HG02938 (cell line): ENCODE measurements around the gene KAZN.

ENCODE experiments used
- ATAC-seq: cut with Tn5 transposase; IDR thresholded peaks from one replicate; pipeline ENCODE4 v1.9.1; 2021; ENCODE audit warnings: mild to moderate bottlenecking, moderate library complexity; ENCODE audit not compliant: unreplicated experiment

Gene KAZN

GRCh38 chr1:14897997-14898645 is 299.6 kb downstream of the KAZN start:
- no peak for ATAC-seq

- ATAC-seq = no peak
Measured at GRCh38 chr1:14899686-14900085, 301.2 kb downstream of the KAZN start.

- ATAC-seq = no peak
Measured at GRCh38 chr1:14901371-14901954, 303.0 kb downstream of the KAZN start.

GRCh38 chr1:14903922-14904321 is 305.4 kb downstream of the KAZN start:
- ATAC-seq = no peak

- ATAC-seq = no peak
Measured at GRCh38 chr1:14906665-14907064, 308.2 kb downstream of the KAZN start.

GRCh38 chr1:14907416-14907815 is 308.9 kb downstream of the KAZN start:
- ATAC-seq = no peak

GRCh38 chr1:14909273-14909672 is 310.8 kb downstream of the KAZN start:
- ATAC-seq = no peak

- ATAC-seq = no peak
Measured at GRCh38 chr1:14909920-14910460, 311.5 kb downstream of the KAZN start.

GRCh38 chr1:14910984-14911721 is 312.7 kb downstream of the KAZN start:
- no peak for ATAC-seq

GRCh38 chr1:14912839-14913481 is 314.5 kb downstream of the KAZN start:
- no peak for ATAC-seq

- ATAC-seq = no peak
Measured at GRCh38 chr1:14913482-14914177, 315.1 kb downstream of the KAZN start.

GRCh38 chr1:14914351-14914988 is 316.0 kb downstream of the KAZN start:
- no peak for ATAC-seq

- no peak for ATAC-seq
Measured at GRCh38 chr1:14915356-14916054, 317.0 kb downstream of the KAZN start.

- ATAC-seq = no peak
Measured at GRCh38 chr1:14919289-14919688, 320.8 kb downstream of the KAZN start.

GRCh38 chr1:14919751-14920150 is 321.3 kb downstream of the KAZN start:
- no peak for ATAC-seq

GRCh38 chr1:14921057-14921456 is 322.6 kb downstream of the KAZN start:
- ATAC-seq = no peak

- ATAC-seq = no peak
Measured at GRCh38 chr1:14922942-14923726, 324.6 kb downstream of the KAZN start.

GRCh38 chr1:14923727-14924452 is 325.4 kb downstream of the KAZN start:
- ATAC-seq = no peak
